ENCODE measurements around the gene CYB5R2.

GRCh38 chr11:7622721-7623120 lies 50.6 kb downstream of the CYB5R2 start:
- TF ChIP-seq POLR2A (IDR thresholded peaks at IDR 0.05): no peak
- TF ChIP-seq CTCF (IDR thresholded peaks at IDR 0.05): no peak
